ENCODE measurements around the gene EFCAB6. TPM values are rescaled to one million over a fixed set of nuclear protein-coding genes. Genes with fewer than 3 reads are reported as not detected.

EFCAB6 gene
- total and polyA plus RNA-seq, 10 of the 15 experiments (the other 5 are each of a cell fraction or from before 2014, with no cell fraction given): 0.05 to 0.42 (median 0.19) TPM

- ChIA-PET SMC1A (ENCODE audit: uncharacterized antibody, unreplicated experiment) (no interaction called here), RAD21 (ENCODE audit: unreplicated experiment) (interaction anchor here (1.2 kb wide), 1 partner anchor 80 kb away, joined by 4 read pairs; no protein-coding TSS in a partner anchor), CTCF (interaction anchor here (0.8 kb wide), 1 partner anchor 482 kb away, joined by 3 read pairs; no protein-coding TSS in a partner anchor), POLR2A (interaction anchor here (0.6 to 0.8 kb wide), 2 partner anchors 16 to 117 kb away, joined by 6 to 8 read pairs; no protein-coding TSS in a partner anchor)
- WGBS (ENCODE audit: insufficient coverage, insufficient replicate concordance, low lambda C conversion rate, missing lambda C conversion rate): 13% methylated on average over 17 of the region's 20 CpGs
- no peak for DNase-seq (ENCODE audit: low read depth, low spot score)
- no peak overlapping the region for H3K4me2 ChIP-seq (ENCODE audit: control insufficient read depth, insufficient read depth)
- H3K27me3 ChIP-seq (replicated peaks in 1 of 2; ENCODE audit: control insufficient read depth in 2 of 2, insufficient read depth in 2 of 2, low read length in 1 of 2): no peaks in the 10 kb centered on the region; a peak in 1 of 4 replicates
- H3K36me3 ChIP-seq (ENCODE audit: control insufficient read depth in 2 of 2, insufficient read depth in 2 of 2, low read length in 1 of 2): no peaks in the 10 kb centered on the region
- intact Hi-C loops (cut with micrococcal nuclease; ENCODE audit: unreplicated experiment): loop anchor here (5.0 kb wide), 1 partner anchor 77 kb away; no protein-coding TSS in a partner anchor
- TF ChIP-seq BMI1 (IDR thresholded peaks at IDR 0.05; ENCODE audit: borderline replicate concordance): no peak
- no peak for TF ChIP-seq IKZF2 (IDR thresholded peaks at IDR 0.05)
- TF ChIP-seq YY1 (IDR thresholded peaks at IDR 0.05; ENCODE audit: low read depth, low read length): no peak
- no peak for TF ChIP-seq SIN3A (IDR thresholded peaks at IDR 0.05; ENCODE audit: low read depth, low read length)
- 0 out of 4 replicates have a peak, but pooled peaks of 1 of the 2 experiments have one; percentile 23 for TF ChIP-seq BHLHE40 (IDR thresholded peaks at IDR 0.05; ENCODE audit: borderline replicate concordance in 1 of 2, low read depth in 2 of 2, low read length in 1 of 2)
- no peak for TF ChIP-seq KAT2A (conservative IDR thresholded peaks at IDR 0.05; ENCODE audit: control insufficient read depth, low read depth, low read length)
- peak; percentile 21 for TF ChIP-seq MEF2B (IDR thresholded peaks at IDR 0.05; ENCODE audit: partially characterized antibody, poor library complexity, severe bottlenecking)
- no peak for TF ChIP-seq SUPT20H (IDR thresholded peaks at IDR 0.05; ENCODE audit: borderline replicate concordance, control insufficient read depth, low read depth, low read length)
- TF ChIP-seq GATAD2B (conservative IDR thresholded peaks at IDR 0.05; ENCODE audit: low read depth): no peak
- no peak for TF ChIP-seq SMC3 (IDR thresholded peaks at IDR 0.05; ENCODE audit: borderline replicate concordance, low read length)
- no peak for TF ChIP-seq GABPA (IDR thresholded peaks at IDR 0.05; ENCODE audit: low read depth)
- TF ChIP-seq BCLAF1 (IDR thresholded peaks at IDR 0.05): no peak
- TF ChIP-seq IKZF1 (conservative IDR thresholded peaks at IDR 0.05): no peak
- no peak for TF ChIP-seq E2F8 (IDR thresholded peaks at IDR 0.05; ENCODE audit: low read depth, partially characterized antibody)
- TF ChIP-seq SMAD5 (IDR thresholded peaks at IDR 0.05; ENCODE audit: low read depth): no peak
- no peak for TF ChIP-seq ASH2L (IDR thresholded peaks at IDR 0.05; ENCODE audit: borderline replicate concordance, low read depth)
- no peak for TF ChIP-seq SREBF2 (IDR thresholded peaks at IDR 0.05; ENCODE audit: low read length)
- H3K4me1 ChIP-seq (ENCODE audit: control insufficient read depth, insufficient read depth, low read length): no peaks in the 10 kb centered on the region
- no peak overlapping the region for H3K9ac ChIP-seq (ENCODE audit: control insufficient read depth, insufficient read depth, low read length)
- FAIRE-seq: no peak
- no TSS peak for BruUV-seq (replicated peaks)
- H4K20me1 ChIP-seq (ENCODE audit: control insufficient read depth, insufficient read depth): no peaks in the 10 kb centered on the region
- no peaks in the 10 kb centered on the region for H3K9me3 ChIP-seq (replicated peaks; ENCODE audit: control insufficient read depth, insufficient read depth, low read length)
- no peak for ATAC-seq
- H3K27ac ChIP-seq (ENCODE audit: control insufficient read depth, insufficient read depth): no peak overlapping the region
- H2AFZ ChIP-seq (ENCODE audit: control insufficient read depth, low read depth, low read length): no peak overlapping the region
- H3K79me2 ChIP-seq (ENCODE audit: control insufficient read depth, insufficient read depth, low read length): no peaks in the 10 kb centered on the region
- H3K4me3 ChIP-seq: no peak overlapping the region
- in situ Hi-C loops (cut with MboI): loop anchor here (10.0 kb wide), 1 partner anchor 434 kb away; no protein-coding TSS in a partner anchor
Measured at GRCh38 chr22:43828998-43829782, 17.1 kb upstream of the EFCAB6 start.

Measured in GM12878 (cell line).